Measurements from ENCODE around the gene ESRRG.

DNA sequence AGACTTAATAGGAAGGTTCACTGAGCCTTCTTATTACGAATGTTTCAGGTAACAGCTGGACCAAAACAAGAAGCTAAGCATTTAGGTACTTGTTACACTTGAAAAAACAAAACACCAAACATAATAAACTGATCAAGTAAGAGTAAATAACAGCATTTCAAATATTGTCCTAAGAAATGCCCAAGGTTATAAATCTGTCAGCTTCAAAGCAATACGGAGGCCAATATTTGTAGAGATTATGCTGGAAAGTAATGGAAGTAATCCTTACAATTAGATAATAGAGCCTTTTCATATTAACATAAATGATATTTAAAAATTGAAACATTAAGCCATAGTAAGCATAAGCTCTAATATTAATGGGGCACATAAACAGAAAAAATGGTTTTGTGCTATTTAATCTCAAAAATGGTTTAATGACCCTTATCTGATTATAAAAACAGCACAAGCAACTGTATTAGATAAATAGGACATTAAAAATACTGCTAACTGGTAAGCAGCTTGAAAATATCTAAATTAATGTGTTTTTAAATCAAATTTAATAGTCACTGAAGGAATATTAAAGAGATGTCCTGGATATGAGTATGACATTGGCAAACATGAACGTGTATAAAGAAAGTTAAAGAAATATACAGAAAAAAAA, 256.9 kb downstream of the ESRRG start:
- TF ChIP-seq EZH2phosphoT487 (IDR thresholded peaks at IDR 0.05; ENCODE audit: low read length): no peak
- TF ChIP-seq, protein P1, sequence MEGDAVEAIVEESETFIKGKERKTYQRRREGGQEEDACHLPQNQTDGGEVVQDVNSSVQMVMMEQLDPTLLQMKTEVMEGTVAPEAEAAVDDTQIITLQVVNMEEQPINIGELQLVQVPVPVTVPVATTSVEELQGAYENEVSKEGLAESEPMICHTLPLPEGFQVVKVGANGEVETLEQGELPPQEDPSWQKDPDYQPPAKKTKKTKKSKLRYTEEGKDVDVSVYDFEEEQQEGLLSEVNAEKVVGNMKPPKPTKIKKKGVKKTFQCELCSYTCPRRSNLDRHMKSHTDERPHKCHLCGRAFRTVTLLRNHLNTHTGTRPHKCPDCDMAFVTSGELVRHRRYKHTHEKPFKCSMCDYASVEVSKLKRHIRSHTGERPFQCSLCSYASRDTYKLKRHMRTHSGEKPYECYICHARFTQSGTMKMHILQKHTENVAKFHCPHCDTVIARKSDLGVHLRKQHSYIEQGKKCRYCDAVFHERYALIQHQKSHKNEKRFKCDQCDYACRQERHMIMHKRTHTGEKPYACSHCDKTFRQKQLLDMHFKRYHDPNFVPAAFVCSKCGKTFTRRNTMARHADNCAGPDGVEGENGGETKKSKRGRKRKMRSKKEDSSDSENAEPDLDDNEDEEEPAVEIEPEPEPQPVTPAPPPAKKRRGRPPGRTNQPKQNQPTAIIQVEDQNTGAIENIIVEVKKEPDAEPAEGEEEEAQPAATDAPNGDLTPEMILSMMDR (IDR thresholded peaks at IDR 0.05; ENCODE audit: low read length): no peak

All from MM.1S (cell line).